ACC112 (cell line): Measurements from ENCODE around the gene CMTM7.

Source experiments
- H2AFZ ChIP-seq: fragments of 200-600 bp; sonication (generic); one replicate; pipeline ENCODE4 v1.6.0; 2017; ENCODE audit warnings: antibody characterized with exemption, low read length; ENCODE audit not compliant: unreplicated experiment
- H3K27ac ChIP-seq: fragments of 200-600 bp; sonication (generic); 2 replicates; pipeline ENCODE4 v1.5.1; 2014; ENCODE audit warnings: low read depth, mild to moderate bottlenecking, antibody characterized with exemption, low read length, moderate library complexity
- H3K27me3 ChIP-seq: fragments of 200-600 bp; sonication (generic); 2 replicates; pipeline ENCODE4 v1.6.1; 2014; ENCODE audit warnings: mild to moderate bottlenecking, antibody characterized with exemption, low read length, moderate library complexity, mixed read lengths; ENCODE audit not compliant: insufficient read depth
- H3K36me3 ChIP-seq: fragments of 200-600 bp; sonication (generic); 2 replicates; pipeline ENCODE4 v1.6.1; 2016; ENCODE audit warnings: mild to moderate bottlenecking, antibody characterized with exemption, low read length, moderate library complexity, mixed read lengths; ENCODE audit not compliant: insufficient read depth
- H3K4me1 ChIP-seq: fragments of 200-600 bp; sonication (generic); one replicate; pipeline ENCODE4 v1.6.1; 2016; ENCODE audit warnings: low read length, mixed read lengths; ENCODE audit not compliant: insufficient read depth, unreplicated experiment, control insufficient read depth
- H3K4me3 ChIP-seq: fragments of 200-600 bp; sonication (generic); 2 replicates; pipeline ENCODE4 v1.5.1; 2014; ENCODE audit warnings: mild to moderate bottlenecking, low read depth, low read length
- H3K79me2 ChIP-seq: fragments of 200-600 bp; sonication (generic); one replicate; pipeline ENCODE4 v1.6.0; 2016; ENCODE audit warnings: low read length; ENCODE audit not compliant: control insufficient read depth, unreplicated experiment, insufficient read depth

CMTM7 gene

DNA sequence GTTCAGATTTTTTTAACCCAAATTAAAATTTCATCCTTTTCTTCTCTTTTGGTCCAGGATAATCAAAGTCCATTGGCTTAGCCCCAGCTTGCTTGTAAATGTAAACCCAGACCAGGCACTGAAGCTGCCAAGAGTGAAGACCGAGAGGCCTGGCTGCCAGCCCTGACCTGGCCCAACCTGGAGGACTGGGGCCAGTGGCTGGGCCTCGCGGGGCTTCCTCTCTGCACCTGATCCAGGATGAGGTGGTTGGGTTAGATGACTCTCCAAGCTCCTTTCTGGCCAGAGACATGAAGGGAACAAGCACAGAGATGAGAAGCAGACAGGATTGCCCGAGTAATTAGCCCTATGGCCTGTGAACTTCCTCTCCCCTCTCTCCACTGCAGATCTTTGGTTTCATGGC, 60.4 kb downstream of the CMTM7 start:
- H3K79me2 ChIP-seq = no peaks in the 10 kb centered on the region
- 0 out of 2 replicates have a peak, but pooled peaks cover 4% of the 10 kb centered on the region for H3K36me3 ChIP-seq
- H3K27me3 ChIP-seq = no peaks in the 10 kb centered on the region
- H2AFZ ChIP-seq = no peak overlapping the region
- H3K4me1 ChIP-seq = peaks cover 3% of the 10 kb centered on the region
- no peak overlapping the region for H3K27ac ChIP-seq
- H3K4me3 ChIP-seq = no peak overlapping the region

DNA sequence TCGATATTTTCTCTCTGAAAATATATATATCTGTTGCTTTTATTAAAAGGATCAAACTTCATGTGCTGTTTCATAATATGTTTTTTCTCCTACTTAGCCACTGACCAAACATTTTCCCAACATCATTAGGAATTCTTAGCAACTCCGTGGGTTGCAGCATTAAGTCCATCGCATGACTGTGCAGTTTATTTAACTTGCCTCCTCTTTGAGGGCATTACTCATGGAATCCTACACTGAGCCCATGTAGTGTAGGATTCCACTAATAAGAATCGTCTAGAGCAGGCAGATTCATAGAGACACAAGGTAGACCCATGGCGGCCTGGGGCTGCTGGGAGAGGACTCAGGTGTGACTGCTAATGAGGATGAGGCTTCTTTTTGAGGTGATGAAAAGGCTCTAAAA, 61.7 kb downstream of the CMTM7 start:
- Histone ChIP-seq H3K4me1 (peaks cover 3% of the 10 kb centered on the region), H3K79me2 (no peaks in the 10 kb centered on the region), H3K27ac (peak overlapping the region; percentile 25; the same call in 1 of the 2 replicates), H3K27me3 (no peaks in the 10 kb centered on the region), H3K4me3 (no peak overlapping the region), H2AFZ (no peak overlapping the region), H3K36me3 (0 out of 2 replicates have a peak, but pooled peaks cover 4% of the 10 kb centered on the region)

DNA sequence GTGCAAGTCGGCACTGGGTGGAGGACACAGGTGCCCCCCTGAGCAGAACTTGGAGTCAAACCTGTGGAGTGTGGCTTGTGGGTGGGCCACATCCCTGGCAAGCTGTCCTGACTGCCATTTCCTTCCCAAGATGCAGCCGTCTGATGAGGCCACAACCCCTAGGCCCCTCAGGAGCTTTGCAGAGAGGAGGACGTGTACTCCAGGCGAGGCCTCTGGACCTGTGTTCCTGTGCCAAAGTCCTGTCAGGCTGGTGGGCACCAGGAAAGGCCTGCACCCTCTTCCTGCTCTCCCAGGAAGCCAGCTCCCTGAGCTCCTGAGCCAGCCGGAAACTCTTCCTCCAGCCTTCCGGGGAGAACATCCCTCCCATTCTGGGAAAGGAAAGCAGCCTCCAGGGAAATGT, 62.5 kb downstream of the CMTM7 start:
- no peaks in the 10 kb centered on the region for H3K79me2 ChIP-seq
- H3K4me1 ChIP-seq = peaks cover 3% of the 10 kb centered on the region
- no peak overlapping the region for H2AFZ ChIP-seq
- H3K4me3 ChIP-seq = no peak overlapping the region
- H3K27me3 ChIP-seq = no peaks in the 10 kb centered on the region
- H3K27ac ChIP-seq = no peak overlapping the region
- 0 out of 2 replicates have a peak, but pooled peaks cover 4% of the 10 kb centered on the region for H3K36me3 ChIP-seq

DNA sequence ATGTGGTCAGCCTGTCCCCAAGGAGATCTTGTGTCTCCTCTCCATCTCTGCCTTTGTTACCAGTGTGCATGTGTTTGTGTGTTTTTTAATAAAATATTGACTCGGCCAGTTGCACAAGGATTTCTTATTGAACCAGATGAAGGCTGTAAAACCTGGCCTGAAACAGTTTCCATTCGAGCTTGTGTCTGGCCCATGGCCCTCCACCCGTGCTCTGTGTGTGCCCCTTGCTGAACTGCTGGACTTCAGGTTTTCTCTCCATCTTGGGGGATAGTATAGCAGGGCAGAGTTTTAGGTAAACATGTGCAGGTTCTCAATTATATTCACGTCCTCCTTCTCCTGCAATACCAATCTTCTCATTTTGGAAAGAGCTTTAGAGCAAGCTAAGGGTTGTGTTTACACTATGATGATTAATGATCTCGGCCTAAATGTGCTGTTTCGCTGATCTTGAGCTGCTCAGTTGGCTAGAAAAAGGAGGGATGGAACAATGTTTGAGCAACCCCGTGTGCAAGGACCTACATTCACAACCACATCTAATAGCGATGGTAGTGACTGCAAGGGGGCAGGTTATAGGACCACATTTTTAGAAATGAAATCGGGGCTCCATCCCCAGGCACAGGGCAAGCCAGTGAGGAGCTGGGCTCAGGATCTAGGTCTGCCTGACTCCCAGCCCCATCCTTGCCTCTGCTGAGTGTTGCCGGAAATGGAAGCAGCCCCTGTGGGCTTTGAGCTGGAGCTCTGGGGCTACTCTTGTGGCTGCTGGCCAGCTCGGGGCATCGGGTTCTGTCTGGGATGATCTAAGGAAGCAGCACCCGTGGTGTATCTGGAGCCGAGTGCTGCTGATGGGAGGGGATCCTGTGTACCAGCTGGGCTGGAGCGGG, 63.3 kb downstream of the CMTM7 start:
- Histone ChIP-seq H3K79me2 (no peaks in the 10 kb centered on the region), H3K36me3 (0 out of 2 replicates have a peak, but pooled peaks cover 4% of the 10 kb centered on the region), H3K4me1 (peaks cover 3% of the 10 kb centered on the region), H3K27ac (no peak overlapping the region), H3K4me3 (no peak overlapping the region), H2AFZ (no peak overlapping the region), H3K27me3 (no peaks in the 10 kb centered on the region)

DNA sequence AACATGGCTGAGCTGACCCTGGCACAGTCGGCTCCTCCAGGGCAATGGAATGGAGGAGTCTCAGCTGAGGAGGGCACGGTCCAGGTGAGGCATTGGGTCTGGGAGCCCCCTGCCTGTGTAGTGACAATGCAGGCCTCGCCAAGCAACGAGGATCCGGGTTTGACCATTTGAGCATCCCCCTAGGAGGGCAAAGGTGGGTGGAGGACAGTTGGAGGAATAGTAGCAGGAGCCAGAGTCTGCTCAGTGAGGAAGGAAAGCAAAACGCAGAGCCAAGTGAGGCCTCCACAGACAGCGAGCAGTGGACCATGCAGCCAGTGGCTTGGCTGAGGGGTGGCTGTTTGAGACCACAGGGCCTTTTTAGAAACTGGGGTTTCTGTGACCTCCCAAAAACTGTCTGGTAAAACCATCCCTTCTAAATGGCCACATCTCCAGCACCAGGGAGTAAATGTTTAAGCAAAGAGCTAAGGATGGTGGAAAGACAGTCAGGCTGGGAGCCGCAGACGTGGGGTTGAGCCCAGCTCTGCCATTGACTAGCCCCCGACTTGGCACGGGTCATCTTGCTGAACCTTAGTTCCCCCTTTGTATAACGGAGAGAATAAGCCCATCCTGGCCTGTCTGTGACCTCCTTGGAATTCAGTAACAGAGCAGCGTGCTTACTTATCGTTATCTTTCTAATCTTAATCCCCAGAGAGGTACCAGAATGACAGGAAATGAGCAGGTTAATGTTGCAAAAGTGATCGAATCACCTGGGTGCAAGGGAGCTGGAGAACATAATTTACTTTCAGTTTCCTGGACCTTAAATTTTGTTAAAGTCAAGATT, 64.2 kb downstream of the CMTM7 start:
- H3K27ac ChIP-seq = no peak overlapping the region
- no peaks in the 10 kb centered on the region for H3K79me2 ChIP-seq
- peaks cover 3% of the 10 kb centered on the region for H3K4me1 ChIP-seq
- no peak overlapping the region for H2AFZ ChIP-seq
- no peak overlapping the region for H3K4me3 ChIP-seq
- no peaks in the 10 kb centered on the region for H3K27me3 ChIP-seq
- 0 out of 2 replicates have a peak, but pooled peaks cover 4% of the 10 kb centered on the region for H3K36me3 ChIP-seq

DNA sequence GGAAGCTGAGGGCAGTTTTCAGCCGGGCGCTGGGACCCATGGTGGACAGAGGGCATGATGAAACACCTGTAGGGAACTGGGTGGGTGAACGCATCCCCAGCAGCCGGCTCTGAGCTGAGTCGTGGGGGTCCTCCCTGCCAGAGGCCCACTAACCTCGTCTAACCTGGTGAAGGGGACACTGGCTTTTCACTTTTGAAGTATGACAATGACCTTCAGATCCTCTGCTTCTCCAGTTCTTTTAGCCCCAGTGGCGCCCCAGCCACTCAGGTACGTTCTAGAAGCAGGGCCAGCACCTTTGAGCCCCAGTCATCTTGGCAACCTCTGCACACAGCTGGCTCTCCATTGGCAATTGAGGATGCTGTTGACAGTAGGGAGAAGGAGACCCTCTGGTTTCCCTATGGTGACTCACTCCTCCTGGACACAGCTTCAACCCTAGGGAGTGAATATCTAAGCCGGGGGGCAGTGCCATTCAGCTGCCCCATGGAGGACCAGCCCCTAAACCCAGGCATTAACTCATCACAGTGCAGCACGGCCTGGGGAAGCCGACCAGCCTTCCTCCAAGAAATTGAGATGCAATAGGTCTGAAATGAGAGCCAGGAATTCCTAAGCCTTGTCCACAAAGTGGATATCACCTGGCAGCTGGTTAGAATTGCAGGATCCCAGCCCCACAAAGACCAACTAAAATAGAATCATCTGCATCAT, 64.9 kb downstream of the CMTM7 start:
- H3K4me1 ChIP-seq = peaks cover 3% of the 10 kb centered on the region
- no peak overlapping the region for H3K27ac ChIP-seq
- no peaks in the 10 kb centered on the region for H3K27me3 ChIP-seq
- H3K4me3 ChIP-seq = no peak overlapping the region
- H3K36me3 ChIP-seq = 0 out of 2 replicates have a peak, but pooled peaks cover 4% of the 10 kb centered on the region
- no peaks in the 10 kb centered on the region for H3K79me2 ChIP-seq
- H2AFZ ChIP-seq = no peak overlapping the region

DNA sequence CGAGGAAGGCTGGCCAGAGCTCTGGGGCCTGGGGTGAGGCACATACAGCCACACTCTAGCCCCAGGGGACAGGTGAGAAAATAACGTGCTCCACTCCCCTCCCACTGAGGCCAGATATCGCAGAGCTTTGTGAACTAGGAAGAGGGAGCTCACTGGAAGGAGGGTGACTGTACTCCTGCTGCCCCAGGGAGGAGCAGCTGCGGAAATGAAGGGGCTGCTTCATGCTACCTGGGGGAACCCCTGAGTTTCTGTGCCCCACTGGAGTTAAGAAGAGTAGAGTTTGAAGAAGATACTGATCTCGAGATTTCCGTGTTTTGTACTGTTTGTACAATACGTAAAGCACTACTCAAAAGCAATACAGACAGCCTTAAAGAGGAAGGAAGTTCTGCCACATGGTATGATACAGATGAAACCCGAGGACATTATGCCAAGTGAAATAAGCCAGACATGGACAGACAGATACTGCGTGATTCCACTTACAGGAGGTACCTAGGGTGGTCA, 66.4 kb downstream of the CMTM7 start:
- no peak overlapping the region for H3K27ac ChIP-seq

DNA sequence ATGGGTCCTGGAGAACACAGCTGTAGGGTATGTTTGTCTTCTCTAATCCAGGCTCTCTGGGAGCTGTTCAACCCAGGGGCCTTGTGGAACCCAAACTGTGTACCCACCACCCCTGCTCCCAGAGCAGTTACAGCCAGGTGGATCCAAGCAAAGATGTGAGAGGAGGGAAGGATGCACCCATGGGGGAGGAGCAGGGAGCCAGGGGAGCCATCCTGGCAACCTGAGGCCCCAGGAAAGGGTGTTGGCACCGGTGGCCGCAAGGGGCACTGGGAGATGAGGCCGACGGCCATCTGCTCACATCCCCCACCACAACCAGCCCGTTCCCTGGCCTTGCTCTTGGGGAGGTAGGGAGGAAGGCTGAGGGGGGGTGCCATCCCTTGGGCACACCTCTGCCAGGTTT, 67.8 kb downstream of the CMTM7 start:
- H3K4me1 ChIP-seq = no peaks in the 10 kb centered on the region
- no peaks in the 10 kb centered on the region for H3K79me2 ChIP-seq
- H3K4me3 ChIP-seq = no peak overlapping the region
- H3K36me3 ChIP-seq = no peaks in the 10 kb centered on the region
- no peak overlapping the region for H2AFZ ChIP-seq
- no peak overlapping the region for H3K27ac ChIP-seq
- H3K27me3 ChIP-seq = no peaks in the 10 kb centered on the region

More for the DNA sequence above, 66.4 kb downstream of the CMTM7 start:
- H3K27me3 ChIP-seq = no peaks in the 10 kb centered on the region
- H2AFZ ChIP-seq = no peak overlapping the region
- no peak overlapping the region for H3K4me3 ChIP-seq
- H3K36me3 ChIP-seq = no peaks in the 10 kb centered on the region
- H3K4me1 ChIP-seq = peaks cover 3% of the 10 kb centered on the region
- H3K79me2 ChIP-seq = no peaks in the 10 kb centered on the region

DNA sequence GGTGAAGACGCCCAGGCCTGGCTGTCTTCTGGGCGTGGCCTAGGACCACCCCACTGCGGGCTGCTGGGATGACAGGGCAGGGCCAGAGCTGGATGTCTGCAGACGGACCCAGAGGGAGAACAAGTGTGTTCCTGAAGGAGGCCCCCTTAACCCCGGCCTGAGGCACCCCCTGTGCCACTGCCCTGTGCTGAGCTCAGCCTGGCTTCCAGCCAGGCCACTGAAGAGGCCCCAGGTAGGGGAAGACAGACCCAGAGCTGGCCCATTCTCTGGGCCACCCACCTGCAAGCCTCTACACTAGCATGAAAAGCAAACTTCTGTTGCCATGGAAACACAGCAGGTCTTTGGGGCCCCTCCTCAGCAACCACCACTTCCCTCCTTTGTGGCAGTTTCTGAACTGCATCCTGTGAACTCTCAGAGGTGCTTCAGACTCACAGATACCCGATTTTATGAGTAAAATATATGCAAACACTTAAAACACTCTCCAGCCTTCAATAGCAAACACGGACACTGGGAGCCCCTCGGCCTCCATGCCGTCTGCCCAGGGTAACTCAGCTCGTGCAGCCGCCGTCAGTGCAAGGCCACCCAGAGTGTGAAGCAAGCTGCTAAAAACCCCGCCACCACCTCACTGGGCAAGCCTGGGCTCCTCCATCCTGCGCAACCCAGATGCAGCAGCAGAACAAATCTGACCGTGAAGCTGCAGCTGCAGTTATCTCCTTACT, 68.5 kb downstream of the CMTM7 start:
- Histone ChIP-seq H3K79me2 (no peaks in the 10 kb centered on the region), H3K36me3 (no peaks in the 10 kb centered on the region), H3K27ac (no peak overlapping the region), H3K4me1 (no peaks in the 10 kb centered on the region), H2AFZ (no peak overlapping the region), H3K27me3 (no peaks in the 10 kb centered on the region), H3K4me3 (no peak overlapping the region)
